ENCODE results near the gene FAR2. TPM values are rescaled to one million over a fixed set of nuclear protein-coding genes. Genes with fewer than 3 reads are reported as not detected.
"Not testable (repeated sequence)": the region's sequence is repeated elsewhere in the genome, so short reads cannot be mapped to it uniquely, and the experiment has no call there.

Gene FAR2
- total and polyA plus RNA-seq, 12 donors: 1.4 to 6.7 (median 2.6) TPM

DNA sequence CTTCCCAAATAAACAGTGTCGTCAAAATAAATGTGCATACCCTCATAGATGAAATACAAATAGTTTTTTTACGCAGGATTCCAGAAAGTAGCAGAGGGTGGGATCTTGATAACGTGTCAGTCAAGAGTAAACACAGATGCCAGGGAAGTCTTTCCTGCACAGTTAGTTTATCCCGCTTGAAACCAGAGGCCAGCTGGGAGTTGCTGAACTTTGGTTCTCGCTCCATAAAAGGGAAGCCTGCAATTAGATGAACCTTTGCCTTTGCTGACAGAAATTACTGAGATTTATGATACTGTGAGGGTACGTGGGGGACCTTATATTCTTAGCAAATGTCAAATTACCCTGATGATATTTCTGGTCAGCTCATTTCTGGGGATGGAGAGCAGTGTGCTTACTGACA lies 18.9 kb downstream of the FAR2 start:
- no peak overlapping the region for H3K4me3 ChIP-seq
- no peak overlapping the region for H3K27ac ChIP-seq
- DNase-seq: no peak
- intact Hi-C loops (cut with DNase I): loop anchor here in 1 of 10 donors (10.0 kb wide), 1 partner anchor 47 kb away; no protein-coding TSS in a partner anchor
- 74 to 82% methylated on average over 6 of the region's 6 CpGs for WGBS, 2 donors
- H3K27me3 ChIP-seq: no peaks in the 10 kb centered on the region
- no peaks in the 10 kb centered on the region for H3K9me3 ChIP-seq
- TF ChIP-seq, protein P1, sequence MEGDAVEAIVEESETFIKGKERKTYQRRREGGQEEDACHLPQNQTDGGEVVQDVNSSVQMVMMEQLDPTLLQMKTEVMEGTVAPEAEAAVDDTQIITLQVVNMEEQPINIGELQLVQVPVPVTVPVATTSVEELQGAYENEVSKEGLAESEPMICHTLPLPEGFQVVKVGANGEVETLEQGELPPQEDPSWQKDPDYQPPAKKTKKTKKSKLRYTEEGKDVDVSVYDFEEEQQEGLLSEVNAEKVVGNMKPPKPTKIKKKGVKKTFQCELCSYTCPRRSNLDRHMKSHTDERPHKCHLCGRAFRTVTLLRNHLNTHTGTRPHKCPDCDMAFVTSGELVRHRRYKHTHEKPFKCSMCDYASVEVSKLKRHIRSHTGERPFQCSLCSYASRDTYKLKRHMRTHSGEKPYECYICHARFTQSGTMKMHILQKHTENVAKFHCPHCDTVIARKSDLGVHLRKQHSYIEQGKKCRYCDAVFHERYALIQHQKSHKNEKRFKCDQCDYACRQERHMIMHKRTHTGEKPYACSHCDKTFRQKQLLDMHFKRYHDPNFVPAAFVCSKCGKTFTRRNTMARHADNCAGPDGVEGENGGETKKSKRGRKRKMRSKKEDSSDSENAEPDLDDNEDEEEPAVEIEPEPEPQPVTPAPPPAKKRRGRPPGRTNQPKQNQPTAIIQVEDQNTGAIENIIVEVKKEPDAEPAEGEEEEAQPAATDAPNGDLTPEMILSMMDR (IDR thresholded peaks at IDR 0.05): no peak
- peaks cover 0 to 4% (median 0%) of the 10 kb centered on the region in 9 donors for H3K36me3 ChIP-seq
- H3K4me1 ChIP-seq: peaks cover 0 to 61% (median 11%) of the 10 kb centered on the region in 9 donors
- ATAC-seq: no peak

DNA sequence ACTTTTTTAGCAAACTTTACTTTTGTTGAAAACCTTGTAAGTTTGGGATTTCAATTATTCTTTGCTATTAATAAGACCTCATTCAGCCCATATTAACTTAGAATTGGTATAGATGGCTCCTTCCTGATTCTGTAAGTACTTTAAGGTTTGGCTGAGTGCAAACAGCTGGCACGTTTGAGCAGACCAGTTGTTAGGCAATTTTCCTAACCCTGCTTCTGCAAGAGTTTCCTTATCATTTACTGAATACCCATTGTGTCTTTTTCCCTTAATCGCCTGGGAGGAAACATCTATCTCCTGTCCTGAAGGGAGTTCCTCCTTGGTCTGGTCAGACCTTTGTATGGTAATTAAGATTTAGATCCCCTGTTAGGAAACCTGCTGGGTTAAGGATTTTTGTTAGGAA lies 20.9 kb downstream of the FAR2 start:
- H3K36me3 ChIP-seq, H3K27me3 ChIP-seq, DNase-seq, H3K9me3 ChIP-seq, H3K4me3 ChIP-seq, ATAC-seq: not testable (repeated sequence)
- 44 to 55% methylated on average over 2 of the region's 2 CpGs for WGBS, 2 donors
- Histone ChIP-seq H3K27ac (peak overlapping the region in 2 of 10 donors; percentile 9 to 54), H3K4me1 (peaks cover 0 to 47% (median 2%) of the 10 kb centered on the region in 9 donors)
- intact Hi-C loops (cut with DNase I): loop anchor here in 1 of 10 donors (10.0 kb wide), 1 partner anchor 45 kb away; no protein-coding TSS in a partner anchor

DNA sequence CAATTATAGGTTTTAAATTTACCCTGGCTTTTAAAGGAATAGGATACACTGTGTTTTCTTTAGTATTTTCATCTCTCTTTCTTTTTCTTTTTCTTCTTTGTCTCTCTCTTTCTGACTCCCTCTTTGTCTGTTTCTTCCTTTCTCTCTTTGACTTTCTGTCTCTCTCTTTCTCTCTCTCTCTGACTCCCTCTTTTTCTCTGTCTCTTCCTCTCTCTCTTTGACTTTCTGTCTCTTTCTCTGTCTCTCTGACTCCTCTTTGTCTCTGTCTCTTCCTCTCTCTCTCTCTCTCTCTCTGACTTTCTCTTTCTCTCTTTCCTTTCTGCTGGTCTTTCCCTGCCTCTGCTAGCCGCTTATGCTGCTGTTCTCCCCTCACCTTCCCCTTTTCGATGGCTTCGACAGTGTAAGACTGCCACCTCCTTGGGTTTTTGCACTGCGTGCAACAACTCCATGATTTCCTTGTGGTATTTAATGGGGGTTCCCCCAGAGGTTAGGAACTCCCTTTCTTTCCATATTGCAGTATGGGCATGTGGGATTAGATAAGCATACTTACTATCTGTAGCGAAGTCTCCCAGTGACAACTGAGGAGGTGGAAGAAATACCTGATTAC lies 21.5 kb downstream of the FAR2 start:
- intact Hi-C loops (cut with DNase I); H3K27me3 ChIP-seq; DNase-seq; H3K4me3 ChIP-seq; ATAC-seq; H3K36me3 ChIP-seq; H3K9me3 ChIP-seq: not testable (repeated sequence)
- Histone ChIP-seq H3K4me1 (peaks cover 0 to 41% (median 0%) of the 10 kb centered on the region in 9 donors), H3K27ac (peak overlapping the region in 2 of 10 donors; percentile 9 to 54)
- WGBS, 2 donors: 89 to 92% methylated on average over 5 of the region's 5 CpGs

DNA sequence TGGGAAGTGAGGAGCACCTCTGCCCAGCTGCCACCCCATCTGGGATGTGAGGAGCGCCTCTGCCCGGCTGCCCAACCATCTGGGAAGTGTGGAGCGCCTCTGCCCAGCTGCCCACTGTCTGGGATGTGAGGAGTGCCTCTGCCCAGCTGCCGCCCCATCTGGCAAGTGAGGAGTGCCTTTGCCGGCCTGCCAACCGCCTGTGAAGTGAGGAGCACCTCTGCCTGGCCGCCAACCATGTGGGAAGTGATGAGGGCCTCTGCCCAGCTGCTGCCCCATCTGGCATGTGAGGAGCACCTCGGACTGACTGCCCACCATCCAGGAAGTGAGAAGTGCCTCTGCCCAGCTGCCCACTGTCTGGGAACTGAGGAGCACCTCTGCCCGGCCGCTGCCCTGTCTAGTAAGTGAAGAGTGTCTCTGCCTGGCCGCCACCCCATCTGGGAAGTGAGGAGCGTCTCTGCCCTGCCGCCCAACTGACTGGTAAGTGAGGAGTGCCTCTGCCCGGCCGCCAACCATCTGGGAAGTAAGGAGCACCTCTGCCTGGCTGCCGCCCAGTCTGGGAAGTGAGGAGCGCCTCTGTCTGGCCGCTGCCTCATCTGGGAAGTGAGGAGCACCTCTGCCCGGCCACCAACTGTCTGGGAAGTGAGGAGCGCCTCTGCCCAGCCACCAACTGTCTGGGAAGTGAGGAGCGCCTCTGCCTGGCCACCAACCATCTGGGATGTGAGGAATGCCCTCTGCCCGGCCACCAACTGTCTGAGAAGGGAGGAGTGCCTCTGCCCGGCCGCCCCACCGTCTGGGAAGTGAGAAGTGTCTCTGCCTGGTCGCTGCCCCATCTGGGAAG lies 22.6 kb downstream of the FAR2 start:
- 87 to 91% methylated on average over 26 of the region's 26 CpGs for WGBS, 2 donors
- no peak for DNase-seq
- peaks cover 0 to 35% (median 0%) of the 10 kb centered on the region in 9 donors for H3K4me1 ChIP-seq
- no peaks in the 10 kb centered on the region for H3K27me3 ChIP-seq
- ATAC-seq: no peak
- H3K9me3 ChIP-seq: peaks cover 0 to 3% (median 0%) of the 10 kb centered on the region in 11 donors
- intact Hi-C loops (cut with DNase I): no loop called here
- H3K4me3 ChIP-seq: no peak overlapping the region
- H3K36me3 ChIP-seq: peaks cover 0 to 4% (median 0%) of the 10 kb centered on the region in 9 donors
- TF ChIP-seq, protein P1 (IDR thresholded peaks at IDR 0.05): no peak
- H3K27ac ChIP-seq: no peak overlapping the region

DNA sequence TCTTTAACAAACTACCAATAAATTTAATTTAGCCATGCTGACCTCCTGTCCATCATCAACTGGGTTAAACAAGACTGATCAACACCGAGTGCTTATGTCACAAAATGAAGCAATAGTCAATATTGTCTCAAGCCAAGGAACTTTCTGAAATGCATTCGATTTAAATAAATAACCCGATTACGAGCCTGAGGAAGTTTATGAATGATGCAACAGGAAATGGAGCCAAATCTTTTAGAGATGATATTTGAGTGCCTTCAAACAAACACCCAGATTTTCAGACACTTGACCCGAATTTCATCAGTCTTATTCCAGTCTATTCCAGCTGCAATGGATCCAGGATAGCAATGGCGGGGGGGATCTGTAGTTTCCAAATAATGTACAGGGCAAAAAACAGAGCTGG lies 27.9 kb downstream of the FAR2 start:
- Histone ChIP-seq H3K4me3 (no peak overlapping the region), H3K27me3 (no peaks in the 10 kb centered on the region), H3K27ac (no peak overlapping the region), H3K9me3 (peaks cover 0 to 3% (median 0%) of the 10 kb centered on the region in 11 donors), H3K36me3 (peaks cover 0 to under 1% (median 0%) of the 10 kb centered on the region in 9 donors), H3K4me1 (peaks cover 0 to 10% (median 0%) of the 10 kb centered on the region in 9 donors)
- WGBS, 2 donors: 57 to 62% methylated on average over 6 of the region's 6 CpGs
- TF ChIP-seq, protein P1 (IDR thresholded peaks at IDR 0.05): no peak
- intact Hi-C loops (cut with DNase I): no loop called here
- ATAC-seq: no peak
- DNase-seq: no peak

DNA sequence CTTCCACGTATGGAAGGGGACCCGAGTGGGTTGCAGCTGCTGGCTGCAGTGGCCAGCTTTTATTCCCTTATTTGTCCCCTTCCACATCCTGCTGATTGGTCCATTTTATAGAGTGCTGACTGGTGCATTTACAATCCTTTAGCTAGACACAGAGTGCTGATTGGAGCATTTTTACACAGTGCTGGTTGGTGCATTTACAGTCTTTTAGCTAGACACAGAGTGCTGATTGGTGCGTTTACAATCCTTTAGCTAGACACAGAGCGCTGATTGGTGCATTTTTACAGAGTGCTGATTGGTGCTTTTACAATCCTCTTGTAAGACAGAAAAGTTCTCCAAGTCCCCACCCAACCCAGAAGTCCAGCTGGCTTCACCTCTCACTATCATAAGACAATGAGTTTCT lies 33.2 kb downstream of the FAR2 start:
- WGBS, 2 donors: 97 to 99% methylated on average over 4 of the region's 4 CpGs
- H3K9me3 ChIP-seq; H3K36me3 ChIP-seq; H3K4me3 ChIP-seq; DNase-seq; H3K4me1 ChIP-seq; intact Hi-C loops (cut with DNase I); H3K27me3 ChIP-seq; H3K27ac ChIP-seq; ATAC-seq: not testable (repeated sequence)
